Sigmoid colon (tissue), 4 donors: Measurements from ENCODE around the gene POLD2.

Experiments used
- CTCF ChIP-seq, 4 experiments: fragments of 450-650 bp in 3 of 4; fragments of 200-600 bp in 1 of 4; IDR thresholded peaks; one replicate each; pipeline ENCODE4 v1.5.1; 2016 to 2019; ENCODE audit warnings: antibody characterized with exemption in 4 of 4, mild to moderate bottlenecking in 3 of 4, moderate library complexity in 2 of 4
- POLR2A ChIP-seq, 2 donors: fragments of 450-650 bp; IDR thresholded peaks; one replicate each; pipeline ENCODE4 v1.6.1; 2016; ENCODE audit warnings: antibody characterized with exemption in 2 of 2, mild to moderate bottlenecking in 2 of 2, moderate library complexity in 2 of 2
- POLR2AphosphoS5 ChIP-seq, 4 donors: sonication (generic); formaldehyde crosslinking; IDR thresholded peaks; one replicate each; pipeline ENCODE4 v1.6.1; 2017; ENCODE audit warnings: antibody characterized with exemption in 4 of 4

GRCh38 chr7:44150466-44150832 lies 27.1 kb upstream of the POLD2 start:
- TF ChIP-seq CTCF (IDR thresholded peaks at IDR 0.05) (no peak), POLR2AphosphoS5 (IDR thresholded peaks at IDR 0.05) (no peak), POLR2A (IDR thresholded peaks at IDR 0.05) (no peak)
